Endothelial cell of umbilical vein (primary cell): ENCODE results near the gene ZNF141. TPM values are rescaled to one million over a fixed set of nuclear protein-coding genes. Genes with fewer than 3 reads are reported as not detected.

ENCODE experiments used
- BruUV-seq: library from RNA; stranded (reverse); fragments of 400-500 nt; replicated peaks from 2 replicates; lab custom pipeline; 2021; lab: Mats Ljungman, UMichigan
- CTCF ChIA-PET: fragments of 300-600, 350-600 bp; sonication (Branson Sonifier 250); formaldehyde crosslinking; loops from one replicate; lab custom pipeline; 2021; ENCODE audit warnings: antibody characterized with exemption, inconsistent platforms; lab: Charles Lee
- POLR2A ChIA-PET: fragments of 300-600, 350-600 bp; sonication (Branson Sonifier 250); formaldehyde crosslinking; loops from one replicate; lab custom pipeline; 2021; ENCODE audit warnings: antibody characterized with exemption, inconsistent platforms; lab: Charles Lee
- DNase-seq: peaks from one replicate; pipeline ENCODE4 v3.0.0-alpha.2; 2011; ENCODE audit warnings: low read depth, low spot score
- FAIRE-seq: peaks from 2 replicates; lab custom pipeline; 2011; peaks lifted over from hg19 to GRCh38; lab: Jason Lieb, UNC
- H2AFZ ChIP-seq: 2 replicates; pipeline ENCODE4 v1.6.0; 2012; ENCODE audit warnings: low read depth, low read length, control low read depth, inconsistent platforms
- H3K27ac ChIP-seq: 2 replicates; pipeline ENCODE4 v1.5.1; 2011; ENCODE audit warnings: low read depth, mild to moderate bottlenecking, control low read depth, low read length, moderate library complexity; ENCODE audit not compliant: insufficient read depth
- H3K27me3 ChIP-seq, 2 experiments: 2 replicates each; pipeline versions ENCODE4 v1.6.0 to v1.6.1; 2011; ENCODE audit warnings: low read length in 2 of 2, mixed read lengths in 1 of 2; ENCODE audit not compliant: control insufficient read depth in 2 of 2, insufficient read depth in 2 of 2
- H3K36me3 ChIP-seq, 2 experiments: 2 replicates in 1 of 2; 3 replicates in 1 of 2; pipeline ENCODE4 v1.5.1; 2011; ENCODE audit warnings: low read length in 2 of 2, mild to moderate bottlenecking in 1 of 2, moderate library complexity in 1 of 2; ENCODE audit not compliant: control insufficient read depth in 2 of 2, insufficient read depth in 2 of 2; ENCODE audit errors: extremely low read depth in 1 of 2
- H3K4me1 ChIP-seq: 3 replicates; pipeline ENCODE4 v1.5.1; 2011; ENCODE audit warnings: mild to moderate bottlenecking, low read length; ENCODE audit not compliant: control insufficient read depth, insufficient read depth; ENCODE audit errors: extremely low read depth
- H3K4me2 ChIP-seq: 2 replicates; pipeline ENCODE4 v1.6.1; 2011; ENCODE audit warnings: low read length, control low read depth, mixed read lengths; ENCODE audit not compliant: insufficient read depth
- H3K4me3 ChIP-seq, 3 experiments: fragments of 200-600 bp in 1 of 3; sonication (generic), shearing (Covaris generic) in 1 of 3; replicated peaks in 1 of 3; 2 replicates each; pipeline ENCODE4 v1.5.1; 2011 to 2016; ENCODE audit warnings: control low read depth in 3 of 3, low read length in 3 of 3, mild to moderate bottlenecking in 2 of 3, inconsistent platforms in 1 of 3, low read depth in 1 of 3, moderate library complexity in 1 of 3; ENCODE audit not compliant: insufficient read depth in 1 of 3
- H3K79me2 ChIP-seq: 2 replicates; pipeline ENCODE4 v1.6.0; 2012; ENCODE audit warnings: low read length, inconsistent platforms; ENCODE audit not compliant: control insufficient read depth, insufficient read depth
- H3K9ac ChIP-seq: replicated peaks from 2 replicates; pipeline ENCODE3; 2011; ENCODE audit warnings: low read length, control low read depth; ENCODE audit not compliant: insufficient read depth; ENCODE audit errors: extremely low read depth
- H3K9me1 ChIP-seq: replicated peaks from 3 replicates; pipeline ENCODE4 v1.6.0; 2011; ENCODE audit warnings: mild to moderate bottlenecking, low read length; ENCODE audit not compliant: control insufficient read depth, insufficient read depth; ENCODE audit errors: extremely low read depth
- H3K9me3 ChIP-seq: replicated peaks from 2 replicates; pipeline ENCODE4 v1.5.1; 2012; ENCODE audit warnings: low read length, inconsistent platforms; ENCODE audit not compliant: control insufficient read depth, insufficient read depth
- H4K20me1 ChIP-seq: replicated peaks from 2 replicates; pipeline ENCODE3; 2011; ENCODE audit warnings: mild to moderate bottlenecking, low read length; ENCODE audit not compliant: control insufficient read depth, insufficient read depth; ENCODE audit errors: extremely low read depth
- JUN ChIP-seq: IDR thresholded peaks from 2 replicates; pipeline ENCODE4 v1.6.1; 2011; ENCODE audit warnings: borderline replicate concordance, low read depth; ENCODE audit not compliant: insufficient read length, insufficient read depth
- MYC ChIP-seq: IDR thresholded peaks from one replicate; pipeline ENCODE4 v1.6.1; 2011; ENCODE audit warnings: mild to moderate bottlenecking, low read depth, low read length
- POLR2A ChIP-seq: IDR thresholded peaks from 2 replicates; pipeline ENCODE4 v1.6.1; 2012; ENCODE audit warnings: low read depth, mild to moderate bottlenecking, control low read depth, low read length
- dilution Hi-C: fragments of 300-500 bp; cut with MboI; formaldehyde crosslinking; loops from one replicate; pipeline ENCODE4 v1.15.0; 2019; ENCODE audit warnings: low sequenced_read_pairs; ENCODE audit not compliant: extremely low pct_ligation_motif_present
- intact Hi-C: fragments of 100-400 bp; cut with micrococcal nuclease; formaldehyde crosslinking; loops from one replicate; pipeline ENCODE4 v1.10.0; 2022
- microRNA counts: library from miRNA; unstranded; fragments of <30 nt; microRNA quantifications from one replicate; lab custom pipeline; 2016
- microRNA-seq: library from miRNA; unstranded; fragments of <30 nt; microRNA quantifications from one replicate; pipeline ENCODE4 v1.2.0, GENCODE V29; 2021; ENCODE audit warnings: borderline number of aligned reads, borderline replicate concordance
- polyA plus RNA-seq, 4 experiments: library from polyadenylated mRNA; depleted of rRNA in 3 of 4; stranded (reverse) in 3 of 4; unstranded in 1 of 4; fragments of >200 nt; gene quantifications; 2 replicates each; pipeline versions ENCODE4 v1.2.1 to v1.2.3, GENCODE V29; 2011 to 2012; ENCODE audit warnings: missing spikeins in 1 of 4
- small RNA-seq: library from RNA; depleted of rRNA; stranded (forward); fragments of <200 nt; gene quantifications from one replicate; pipeline ENCODE3, GENCODE V24; 2012; ENCODE audit warnings: low replicate concordance, low read depth; ENCODE audit not compliant: insufficient read depth, insufficient read length
- total RNA-seq: library from RNA; stranded (reverse); gene quantifications from 2 replicates; pipeline ENCODE4 v1.2.3, GENCODE V29; 2021
- TF ChIP-seq, protein P1 (sequence below), 2 donors: IDR thresholded peaks; 1 replicate in 1 of 2; 2 replicates in 1 of 2; pipeline ENCODE4 v1.5.1; 2011; ENCODE audit warnings: low read length in 2 of 2, mild to moderate bottlenecking in 2 of 2, moderate library complexity in 2 of 2, control low read depth in 1 of 2, inconsistent platforms in 1 of 2, low read depth in 1 of 2; ENCODE audit not compliant: insufficient read depth in 1 of 2; ENCODE audit errors: extremely low read depth in 1 of 2

ZNF141 gene
- total and polyA plus RNA-seq, 2 donors (not counting 3 experiments of a cell fraction or from before 2014, with no cell fraction given), result 2.2 to 11.4 TPM

- dilution Hi-C loops, result no loop called here
- H3K4me3 ChIP-seq, result no peak overlapping the region
- H3K36me3 ChIP-seq, result no peaks in the 10 kb centered on the region
- H3K27me3 ChIP-seq, result no peaks in the 10 kb centered on the region
- no peaks in the 10 kb centered on the region for H3K4me1 ChIP-seq
- no peaks in the 10 kb centered on the region for H3K79me2 ChIP-seq
- POLR2A ChIA-PET, result no interaction called here
- H3K27ac ChIP-seq, result no peak overlapping the region
- no peaks in the 10 kb centered on the region for H4K20me1 ChIP-seq
- H3K9ac ChIP-seq, result no peak overlapping the region
- TF ChIP-seq, protein P1, sequence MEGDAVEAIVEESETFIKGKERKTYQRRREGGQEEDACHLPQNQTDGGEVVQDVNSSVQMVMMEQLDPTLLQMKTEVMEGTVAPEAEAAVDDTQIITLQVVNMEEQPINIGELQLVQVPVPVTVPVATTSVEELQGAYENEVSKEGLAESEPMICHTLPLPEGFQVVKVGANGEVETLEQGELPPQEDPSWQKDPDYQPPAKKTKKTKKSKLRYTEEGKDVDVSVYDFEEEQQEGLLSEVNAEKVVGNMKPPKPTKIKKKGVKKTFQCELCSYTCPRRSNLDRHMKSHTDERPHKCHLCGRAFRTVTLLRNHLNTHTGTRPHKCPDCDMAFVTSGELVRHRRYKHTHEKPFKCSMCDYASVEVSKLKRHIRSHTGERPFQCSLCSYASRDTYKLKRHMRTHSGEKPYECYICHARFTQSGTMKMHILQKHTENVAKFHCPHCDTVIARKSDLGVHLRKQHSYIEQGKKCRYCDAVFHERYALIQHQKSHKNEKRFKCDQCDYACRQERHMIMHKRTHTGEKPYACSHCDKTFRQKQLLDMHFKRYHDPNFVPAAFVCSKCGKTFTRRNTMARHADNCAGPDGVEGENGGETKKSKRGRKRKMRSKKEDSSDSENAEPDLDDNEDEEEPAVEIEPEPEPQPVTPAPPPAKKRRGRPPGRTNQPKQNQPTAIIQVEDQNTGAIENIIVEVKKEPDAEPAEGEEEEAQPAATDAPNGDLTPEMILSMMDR (IDR thresholded peaks at IDR 0.05; ENCODE audit: extremely low read depth in 1 of 2, insufficient read depth in 1 of 2, low read depth in 1 of 2, low read length in 2 of 2), result no peak
- TF ChIP-seq POLR2A (no peak), JUN (no peak), MYC (no peak)
- no TSS peak for BruUV-seq
- no peak for FAIRE-seq
- H3K9me1 ChIP-seq, result no peaks in the 10 kb centered on the region
- DNase-seq, result no peak
- CTCF ChIA-PET, result interaction anchor here (1.3 kb wide), 1 partner anchor 8 kb away, joined by 5 read pairs; no protein-coding TSS in a partner anchor
- no peak overlapping the region for H2AFZ ChIP-seq
- intact Hi-C loops, result no loop called here
- H3K4me2 ChIP-seq, result no peak overlapping the region
- peaks cover 10% of the 10 kb centered on the region for H3K9me3 ChIP-seq
Observed at GRCh38 chr4:422587-422986, 85.0 kb downstream of the ZNF141 start.

MicroRNAs within 50 kb of the gene (microRNA counts, 767-probe panel; counts per million panel counts)
- microRNA hsa-miR-571 (lab: Ali Mortazavi, UCI), result 723 counts per million, percentile 96 among the panel's probes with 10 or more counts

Small RNAs within 50 kb of the gene (microRNA-seq; reads per million reads assigned to microRNA genes)
- not detected for gene MIR571

Small RNAs within 50 kb of the gene (small RNA-seq; reads per million reads assigned to genes)
- not detected for gene AC079140.2
- not detected for gene MIR571
- not detected for gene ZNF519P4

Other genes starting within 250 kb of the ZNF141 start
- 5.1 and 12.1 TPM in 2 replicates for gene ZNF718, start 213.3 kb upstream of the ZNF141 start, total RNA-seq
- gene ZNF718, start 213.3 kb upstream of the ZNF141 start, polyA plus RNA-seq, result 0.89 and 0.99 TPM in 2 replicates
- 1.3 and 3.1 TPM in 2 replicates for gene ZNF732, start 32.3 kb upstream of the ZNF141 start, total RNA-seq
- gene ZNF732, start 32.3 kb upstream of the ZNF141 start, polyA plus RNA-seq, result 0.03 and 0.04 TPM in 2 replicates
- gene ZNF721, start 161.3 kb downstream of the ZNF141 start, total RNA-seq, result 21.3 and 21.7 TPM in 2 replicates
- 4.0 and 5.5 TPM in 2 replicates for gene ZNF721, start 161.3 kb downstream of the ZNF141 start, polyA plus RNA-seq
- gene PIGG, start 161.4 kb downstream of the ZNF141 start, total RNA-seq, result 59.0 and 59.1 TPM in 2 replicates
- 62.2 and 64.7 TPM in 2 replicates for gene PIGG, start 161.4 kb downstream of the ZNF141 start, polyA plus RNA-seq
- gene TMEM271, start 238.5 kb downstream of the ZNF141 start, total RNA-seq, result not detected in 2 replicates
- not detected in 2 replicates for gene TMEM271, start 238.5 kb downstream of the ZNF141 start, polyA plus RNA-seq